Ovary (tissue), 3 donors: ENCODE data around the gene FRMPD2.

Experiments
- CTCF ChIP-seq, 3 donors: fragments of 450-650 bp in 2 of 3; fragments of 200-600 bp in 1 of 3; IDR thresholded peaks; one replicate each; pipeline versions ENCODE4 v1.5.1 to v1.8.0; 2016 to 2022; ENCODE audit warnings: antibody characterized with exemption in 3 of 3, mild to moderate bottlenecking in 1 of 3
- POLR2A ChIP-seq: fragments of 450-650 bp; IDR thresholded peaks from one replicate; pipeline ENCODE4 v1.6.1; 2017; ENCODE audit warnings: antibody characterized with exemption, mild to moderate bottlenecking, moderate library complexity
- donor health status: DM: no; HTN: no; CAD: no.

- TF ChIP-seq CTCF (IDR thresholded peaks at IDR 0.05) (no peak), POLR2A (no peak)
These were observed 58.9 kb downstream of the FRMPD2 start for GRCh38 chr10:48215486-48216203.
